SK-N-DZ (cell line): ENCODE measurements around the gene KCNJ1. TPM values are rescaled to one million over a fixed set of nuclear protein-coding genes. Genes with fewer than 3 reads are reported as not detected.
A peak's percentile ranks its signal among the peaks of the same experiment; 100 is the strongest.

Experiments used
- DNase-seq: peaks from one replicate; pipeline ENCODE4 v3.0.0-alpha.2; 2015; ENCODE audit warnings: low spot score
- polyA plus RNA-seq, 2 experiments: library from polyadenylated mRNA; depleted of rRNA; stranded (reverse); fragments of >200 nt; gene quantifications; 2 replicates each; pipeline ENCODE4 v1.2.3, GENCODE V29; 2014

Gene KCNJ1
- not detected in 2 replicates for polyA plus RNA-seq (2014; cell fraction: cytosol; rRNA removed)
- not detected in 2 replicates for polyA plus RNA-seq (2014; cell fraction: nucleus; rRNA removed)

DNA sequence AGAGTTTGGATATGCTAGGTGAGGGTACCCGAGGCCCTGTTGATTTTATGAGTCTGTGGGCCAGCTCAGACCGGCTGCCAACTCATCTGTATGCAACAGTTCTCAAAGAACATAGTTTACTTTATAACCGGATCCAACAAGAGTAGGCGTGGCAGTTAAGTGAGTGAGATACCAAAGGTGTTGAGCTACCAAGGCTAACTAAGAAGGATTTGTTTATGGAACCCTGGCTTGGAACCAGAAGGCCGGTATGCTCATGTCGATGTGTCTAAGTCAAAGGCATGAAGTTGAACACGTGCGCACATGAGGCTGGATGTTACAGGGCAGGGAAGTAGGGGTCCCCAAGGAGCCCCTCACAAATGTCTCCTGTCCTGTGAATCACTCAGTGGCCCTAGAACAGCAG, at the start of gene KCNJ1:
TSS of gene KCNJ1 (minus strand) at position 20 of the 400 bp plus-strand sequence. CDS start 27,053 bp downstream, outside the sequence.
- DNase-seq = no peak

DNA sequence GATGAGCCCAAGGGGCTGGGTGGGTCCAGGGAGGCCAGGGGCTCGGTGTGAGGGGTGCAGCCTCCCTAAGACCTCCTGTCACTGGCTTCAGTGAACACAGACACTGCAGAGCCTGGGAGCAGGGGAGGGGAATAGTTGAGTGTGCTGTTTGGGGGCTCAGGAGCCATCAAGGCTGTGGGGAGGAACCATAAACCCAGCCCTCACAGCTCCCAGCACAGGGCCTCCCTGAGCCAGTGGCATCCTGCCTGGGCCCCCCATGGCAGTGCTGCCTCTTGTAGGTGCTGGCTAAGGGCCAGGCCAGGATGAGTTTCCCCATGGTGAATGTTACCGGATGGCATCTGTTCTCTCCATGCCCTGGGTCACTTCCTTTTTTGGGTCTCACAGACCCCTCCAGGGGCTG, 49.6 kb upstream of the KCNJ1 start:
- DNase-seq = no peak

DNA sequence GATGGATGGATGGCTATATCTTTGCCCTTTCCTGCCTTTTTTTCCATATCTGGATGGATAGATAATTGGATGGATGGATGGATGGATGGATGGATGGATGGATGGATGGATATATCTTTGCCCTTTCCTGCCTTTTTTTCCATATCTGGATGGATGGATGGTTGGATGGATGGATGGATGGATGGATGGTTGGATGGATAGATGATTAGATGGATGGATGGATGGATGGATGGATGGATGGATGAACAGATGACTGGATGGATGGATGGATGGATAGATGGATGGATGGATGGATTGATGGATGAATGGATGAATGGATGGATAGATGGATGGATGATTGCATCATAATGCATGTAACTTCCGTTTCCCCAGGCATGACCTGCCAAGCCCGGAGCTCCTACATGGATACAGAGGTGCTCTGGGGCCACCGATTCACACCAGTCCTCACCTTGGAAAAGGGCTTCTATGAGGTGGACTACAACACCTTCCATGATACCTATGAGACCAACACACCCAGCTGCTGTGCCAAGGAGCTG, 49.0 kb upstream of the KCNJ1 start:
- DNase-seq = no peak

DNA sequence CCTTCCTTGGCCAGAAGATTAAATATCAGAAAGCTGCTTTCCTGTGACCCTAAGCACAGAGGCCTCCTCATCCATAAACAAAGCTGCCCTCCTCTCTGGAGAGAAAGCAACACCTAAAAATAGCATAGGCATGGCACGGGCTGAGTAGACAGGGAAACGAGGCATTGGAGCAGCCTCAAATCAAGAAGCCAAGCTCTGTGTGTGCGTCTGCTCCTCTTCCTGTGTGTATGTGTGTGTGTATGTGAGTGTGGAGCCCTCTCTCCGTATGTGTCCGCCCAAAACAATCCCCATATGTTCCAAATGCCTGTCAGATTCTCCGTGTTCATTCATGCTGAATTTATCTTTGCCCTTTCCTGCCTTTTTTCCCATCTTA, 48.0 kb upstream of the KCNJ1 start:
- no peak for DNase-seq

DNA sequence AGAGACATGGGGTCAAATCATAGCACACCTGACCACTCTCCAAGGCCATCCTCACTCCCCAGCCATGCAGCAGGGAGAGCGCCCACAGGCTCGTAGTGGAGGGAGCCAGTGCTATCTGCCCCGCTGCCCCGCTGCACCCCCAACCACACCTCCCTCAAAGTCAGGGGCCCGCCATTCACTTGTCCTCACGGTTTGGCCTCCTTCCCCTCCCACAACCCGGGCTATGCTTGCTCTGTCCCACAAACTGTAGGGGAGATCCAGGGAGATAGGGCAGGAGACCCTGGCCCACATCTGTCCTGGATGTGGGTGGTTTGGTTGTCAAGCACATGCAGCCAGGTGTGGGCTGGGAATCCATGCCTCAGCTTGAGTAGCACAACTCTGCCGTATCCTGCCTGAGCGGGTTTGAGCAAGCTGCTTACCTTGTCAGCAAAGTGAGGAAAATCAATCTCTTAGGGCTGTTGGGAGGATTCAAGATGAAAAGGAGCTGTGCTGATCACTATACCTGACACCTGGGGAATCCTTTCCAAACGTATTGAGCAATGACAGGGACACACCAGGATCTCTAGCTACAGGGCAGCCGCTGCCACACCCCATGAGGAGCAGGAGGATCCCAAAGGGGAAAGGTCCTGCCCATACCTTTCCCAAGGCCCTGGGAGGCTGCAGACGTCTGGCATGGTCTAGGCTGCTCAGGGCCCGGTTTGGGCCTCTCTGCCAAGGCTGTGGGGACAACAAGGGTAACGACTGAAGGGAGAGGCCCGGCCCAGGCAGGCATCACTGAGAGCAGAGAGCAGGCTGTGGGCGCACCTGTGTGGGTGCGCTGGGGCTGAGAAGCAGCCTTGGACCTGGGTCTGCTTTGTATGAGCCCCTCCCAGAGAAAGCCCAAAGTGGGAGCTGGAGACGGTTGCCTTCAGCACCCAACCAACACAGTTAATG, 47.4 kb upstream of the KCNJ1 start:
- no peak for DNase-seq

DNA sequence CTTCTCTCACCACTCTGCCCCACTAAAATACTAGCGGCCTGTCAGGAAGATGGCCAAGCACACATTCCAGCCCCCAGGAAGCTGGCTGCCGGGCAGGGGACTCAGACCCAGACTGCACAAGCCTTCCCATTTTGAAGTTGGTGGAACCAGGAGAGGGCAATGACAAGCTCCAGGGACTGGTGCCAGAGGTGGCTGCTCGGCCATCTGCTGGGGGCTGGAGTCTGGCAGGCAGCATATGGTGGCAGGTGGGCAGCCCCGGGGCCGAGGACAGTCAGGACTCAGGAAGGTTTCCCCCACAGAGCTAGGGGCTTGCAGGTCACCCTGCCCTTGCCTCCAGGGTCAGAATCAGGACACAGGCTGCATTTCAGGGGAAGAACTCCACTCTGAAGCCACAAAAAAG, 46.7 kb upstream of the KCNJ1 start:
- DNase-seq = no peak

DNA sequence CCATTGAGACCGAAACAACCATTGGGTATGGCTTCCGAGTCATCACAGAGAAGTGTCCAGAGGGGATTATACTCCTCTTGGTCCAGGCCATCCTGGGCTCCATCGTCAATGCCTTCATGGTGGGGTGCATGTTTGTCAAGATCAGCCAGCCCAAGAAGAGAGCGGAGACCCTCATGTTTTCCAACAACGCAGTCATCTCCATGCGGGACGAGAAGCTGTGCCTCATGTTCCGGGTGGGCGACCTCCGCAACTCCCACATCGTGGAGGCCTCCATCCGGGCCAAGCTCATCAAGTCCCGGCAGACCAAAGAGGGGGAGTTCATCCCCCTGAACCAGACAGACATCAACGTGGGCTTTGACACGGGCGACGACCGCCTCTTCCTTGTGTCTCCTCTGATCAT, 44.6 kb upstream of the KCNJ1 start:
- no peak for DNase-seq

DNA sequence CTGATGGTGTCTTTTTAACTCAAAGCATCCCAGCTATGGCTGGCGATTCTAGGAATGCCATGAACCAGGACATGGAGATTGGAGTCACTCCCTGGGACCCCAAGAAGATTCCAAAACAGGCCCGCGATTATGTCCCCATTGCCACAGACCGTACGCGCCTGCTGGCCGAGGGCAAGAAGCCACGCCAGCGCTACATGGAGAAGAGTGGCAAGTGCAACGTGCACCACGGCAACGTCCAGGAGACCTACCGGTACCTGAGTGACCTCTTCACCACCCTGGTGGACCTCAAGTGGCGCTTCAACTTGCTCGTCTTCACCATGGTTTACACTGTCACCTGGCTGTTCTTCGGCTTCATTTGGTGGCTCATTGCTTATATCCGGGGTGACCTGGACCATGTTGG, 44.1 kb upstream of the KCNJ1 start:
- no peak for DNase-seq

DNA sequence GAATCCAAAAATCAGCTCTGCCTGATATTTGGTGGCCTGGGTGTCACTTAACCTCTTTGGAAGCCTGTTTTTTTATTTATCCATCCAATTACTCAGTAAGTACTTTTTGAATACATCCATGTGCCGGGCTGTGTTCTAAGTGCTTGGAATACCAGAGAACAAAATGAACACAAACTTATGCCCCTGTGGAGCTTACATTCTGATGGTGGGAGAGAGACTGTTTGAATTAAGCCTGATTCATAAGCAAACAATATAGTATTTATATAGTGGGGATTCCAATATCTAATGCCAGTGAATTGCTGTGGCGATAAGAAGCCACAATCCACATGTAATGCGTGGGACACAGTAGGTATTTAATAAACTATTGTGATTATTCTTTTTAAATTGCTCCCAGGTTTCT, 43.5 kb upstream of the KCNJ1 start:
- DNase-seq = no peak

DNA sequence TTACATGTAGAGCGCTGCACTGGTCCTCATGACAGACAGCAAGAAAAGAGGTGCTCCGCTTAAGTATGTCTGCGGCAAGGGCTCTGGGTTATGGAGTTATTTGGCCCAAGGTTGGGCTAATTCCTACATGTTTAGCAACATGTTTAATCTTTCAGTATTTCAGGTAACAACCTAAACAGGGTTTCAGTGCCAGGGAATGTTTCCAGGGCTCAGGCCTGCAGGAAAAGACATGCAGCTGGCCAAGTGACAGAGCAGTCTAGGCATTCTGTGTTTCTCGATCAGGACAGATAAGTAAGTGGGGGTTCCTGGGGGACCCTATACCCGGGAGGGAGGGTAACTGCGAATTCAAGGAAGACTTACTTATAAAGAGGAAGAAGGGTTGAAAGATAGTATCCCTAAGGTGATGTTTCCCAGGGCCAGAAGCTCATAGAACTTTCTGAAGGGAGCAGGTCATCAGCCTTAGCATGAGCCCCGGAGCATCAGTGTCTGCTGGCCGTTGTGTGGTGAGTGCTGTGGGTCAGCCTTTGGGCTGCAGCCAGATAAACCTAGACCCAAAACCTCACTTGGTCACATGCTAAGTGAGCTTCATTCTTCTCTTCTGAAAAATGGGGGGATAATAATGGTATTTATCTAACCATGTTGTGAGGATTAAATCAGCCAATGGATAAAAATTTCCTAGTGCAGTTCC, 42.5 kb upstream of the KCNJ1 start:
- DNase-seq = no peak

DNA sequence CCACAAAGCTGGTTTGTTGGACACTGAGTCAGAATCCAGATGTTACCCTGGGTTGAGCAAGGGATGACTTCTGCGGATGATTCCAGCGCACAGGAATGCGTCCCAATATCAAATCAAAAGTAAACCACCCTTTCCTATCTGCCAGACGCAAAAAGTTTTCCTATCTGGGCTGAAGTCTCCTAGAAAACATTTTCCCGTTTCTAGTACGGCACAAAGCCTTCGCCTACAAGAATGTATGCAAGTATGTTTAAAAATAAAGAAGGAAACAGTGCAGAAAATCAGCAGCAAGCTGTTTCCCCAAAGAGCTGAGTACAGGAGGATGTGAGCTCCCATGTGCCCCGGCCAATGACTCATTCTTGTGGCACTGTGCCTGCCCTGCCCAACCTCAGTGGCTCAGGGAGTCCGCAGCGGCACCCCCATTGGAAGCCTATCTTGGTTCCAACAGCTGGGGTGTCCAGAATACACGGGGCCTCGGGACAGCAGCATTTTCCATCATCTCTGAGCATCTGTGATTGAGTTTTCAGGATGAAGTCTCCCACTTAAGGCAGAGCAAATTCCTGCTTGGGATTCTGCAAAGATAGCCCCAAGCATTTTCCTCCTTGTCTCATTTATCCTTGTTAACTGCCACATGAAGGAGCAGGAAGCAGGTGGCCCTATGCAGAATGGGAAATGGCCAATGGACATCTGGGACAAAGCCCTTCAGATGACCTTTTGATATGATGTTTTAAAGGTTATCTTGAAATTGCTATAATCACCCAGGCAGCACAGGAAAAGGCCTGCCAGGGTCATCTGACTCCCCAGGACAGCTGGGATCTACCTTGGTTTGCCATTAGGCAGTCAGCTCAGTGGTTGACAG, 41.5 kb upstream of the KCNJ1 start:
- DNase-seq = peak; percentile 24

DNA sequence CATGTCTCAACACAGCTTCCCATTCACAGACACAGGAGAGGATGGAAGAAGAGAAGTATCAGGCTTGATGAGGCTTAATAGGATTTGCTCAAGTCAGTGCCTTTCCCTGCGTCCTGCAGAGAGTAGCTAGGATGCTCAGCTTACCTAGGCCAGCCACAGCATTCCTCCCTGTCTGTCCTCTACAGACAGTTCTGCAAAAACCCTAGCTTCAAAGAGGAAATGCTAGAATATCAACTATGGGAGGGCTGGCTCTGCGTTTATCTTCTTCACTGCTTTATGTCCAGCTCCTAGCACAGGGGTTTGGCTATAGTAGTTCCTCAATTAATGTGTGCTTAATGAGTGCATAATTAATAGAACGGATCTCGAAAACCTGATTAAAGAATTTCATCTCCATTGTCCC, 40.5 kb upstream of the KCNJ1 start:
- DNase-seq = no peak

DNA sequence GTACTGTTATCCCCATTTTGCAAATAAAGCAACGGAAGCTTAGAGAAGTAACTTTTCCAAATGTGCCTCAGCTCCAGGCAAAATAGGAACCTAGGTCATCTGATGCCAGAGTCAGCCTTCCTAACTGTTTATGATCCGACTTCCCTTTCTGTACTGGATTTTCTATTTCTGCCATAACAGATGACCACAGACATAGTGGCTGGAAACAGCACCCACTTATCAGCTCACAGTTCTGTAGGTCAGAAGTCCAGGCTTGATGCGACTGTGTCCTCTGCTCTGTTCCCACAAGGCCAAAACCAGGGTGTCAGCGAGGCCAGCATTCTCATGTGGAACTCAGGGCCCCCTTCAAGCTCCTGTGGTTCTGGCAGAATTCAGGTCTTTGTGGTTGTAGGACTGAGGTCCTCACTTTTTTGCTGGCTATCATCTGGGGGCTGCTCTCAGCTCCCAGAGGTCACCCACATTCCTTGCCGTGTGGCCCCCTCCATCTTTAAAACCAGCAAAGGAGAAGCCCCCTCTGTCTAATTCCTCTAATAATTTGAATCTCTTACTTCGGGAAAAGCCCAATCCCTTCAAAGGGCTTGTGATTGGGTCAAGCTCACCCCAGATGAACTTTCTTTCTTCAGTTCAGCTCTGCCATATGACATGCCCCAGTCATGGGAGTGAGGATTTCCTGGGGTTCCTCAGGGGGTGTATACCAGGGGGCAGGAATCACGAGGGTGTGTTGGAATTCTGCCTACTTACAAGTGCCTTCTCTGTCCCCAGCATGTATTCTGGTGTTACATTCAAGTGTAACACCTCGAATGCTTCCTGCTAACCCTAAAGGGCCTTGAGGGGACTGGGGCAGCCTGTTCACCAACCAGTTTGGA, 39.3 kb upstream of the KCNJ1 start:
- no peak for DNase-seq

DNA sequence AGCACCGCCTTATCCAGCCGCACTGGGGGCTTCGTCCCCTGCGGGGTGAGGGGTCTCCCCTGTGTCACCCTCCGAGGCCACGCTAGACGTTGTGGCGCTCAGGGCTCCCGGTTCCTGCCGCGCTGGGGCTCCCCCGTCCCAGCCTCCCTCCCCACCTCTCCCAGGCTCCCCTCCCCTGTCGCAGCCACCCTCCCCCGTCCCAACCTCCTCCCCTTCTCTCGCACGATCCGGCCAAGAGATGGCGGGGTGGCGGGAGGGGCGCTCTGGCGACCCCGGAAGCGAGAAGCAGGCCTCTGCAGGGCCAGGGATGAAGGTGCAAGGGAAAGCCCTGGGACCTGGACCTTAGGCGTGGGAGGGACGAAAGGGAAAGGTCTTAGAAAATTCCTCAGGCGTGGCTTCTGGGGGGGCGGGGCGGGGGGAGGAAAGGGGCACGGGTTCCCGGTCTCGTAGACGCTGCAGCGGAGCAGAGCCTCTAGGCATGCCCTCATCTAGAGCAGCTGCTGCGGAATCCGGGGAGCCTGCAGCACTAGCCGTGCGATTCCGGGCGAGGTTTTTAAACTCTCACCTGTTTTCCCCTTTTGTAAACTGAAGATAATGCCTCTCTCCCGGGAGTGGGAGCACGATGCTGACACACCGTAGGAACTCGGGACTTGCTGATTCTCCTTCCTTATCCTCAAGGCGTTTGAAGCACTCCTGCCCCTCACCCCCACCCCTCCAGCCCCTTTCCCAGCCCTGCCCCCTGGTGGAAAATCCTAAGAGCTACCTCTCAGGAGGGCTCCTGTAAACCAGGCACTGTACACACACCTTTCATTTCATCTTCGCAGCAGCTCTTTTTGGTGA, 38.5 kb upstream of the KCNJ1 start:
- DNase-seq = peak; percentile 9

DNA sequence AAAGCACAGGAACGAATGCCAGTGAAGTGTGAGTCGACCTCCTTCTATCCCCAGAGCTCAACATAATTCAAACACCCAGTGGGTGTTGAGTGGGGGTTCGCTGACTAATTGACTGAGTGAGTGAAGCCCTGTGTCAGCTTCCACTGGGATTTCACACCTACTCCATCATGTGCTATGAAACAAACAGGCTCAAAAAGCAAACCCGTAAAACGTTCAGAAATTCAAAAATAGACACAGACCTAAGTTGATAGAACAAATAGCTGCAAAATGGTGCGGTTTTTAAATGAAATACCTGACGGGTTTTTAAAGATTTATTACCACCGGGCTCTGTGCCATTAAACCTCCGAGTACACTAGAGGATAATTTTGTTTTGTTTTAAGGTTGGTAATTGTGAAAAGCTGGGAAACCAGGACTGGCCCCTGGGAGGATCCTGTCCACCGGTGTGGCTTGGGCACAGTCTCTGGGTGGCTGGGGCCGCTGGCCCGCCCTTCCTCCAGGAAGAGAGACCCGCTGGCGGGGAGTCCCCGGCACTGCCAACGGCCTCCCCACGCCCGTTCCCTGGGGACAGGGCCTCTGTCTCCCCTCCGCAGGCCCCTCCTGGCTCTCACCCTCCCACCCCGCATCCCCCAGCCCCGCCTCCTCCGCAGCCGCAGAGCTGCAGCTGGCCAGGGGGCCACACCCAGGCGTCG, 37.7 kb upstream of the KCNJ1 start:
- DNase-seq = peak; percentile 10

DNA sequence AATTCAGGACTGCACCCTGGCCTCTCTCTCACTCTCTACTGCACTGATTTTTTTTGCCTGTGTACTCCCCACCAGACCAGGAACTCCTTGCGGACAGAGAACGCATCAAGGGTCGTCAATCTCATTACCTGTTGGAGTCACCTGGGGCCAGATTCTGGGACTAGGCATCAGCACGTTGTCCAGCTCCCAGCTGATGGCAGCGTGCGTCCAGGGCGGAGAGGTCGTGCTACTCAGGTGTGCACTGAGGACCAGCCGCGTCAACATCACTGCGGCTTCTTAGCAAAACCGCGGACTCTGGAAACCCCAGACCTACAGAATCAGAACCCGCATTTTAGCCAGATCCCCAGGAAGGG, 37.2 kb upstream of the KCNJ1 start:
- DNase-seq = no peak

DNA sequence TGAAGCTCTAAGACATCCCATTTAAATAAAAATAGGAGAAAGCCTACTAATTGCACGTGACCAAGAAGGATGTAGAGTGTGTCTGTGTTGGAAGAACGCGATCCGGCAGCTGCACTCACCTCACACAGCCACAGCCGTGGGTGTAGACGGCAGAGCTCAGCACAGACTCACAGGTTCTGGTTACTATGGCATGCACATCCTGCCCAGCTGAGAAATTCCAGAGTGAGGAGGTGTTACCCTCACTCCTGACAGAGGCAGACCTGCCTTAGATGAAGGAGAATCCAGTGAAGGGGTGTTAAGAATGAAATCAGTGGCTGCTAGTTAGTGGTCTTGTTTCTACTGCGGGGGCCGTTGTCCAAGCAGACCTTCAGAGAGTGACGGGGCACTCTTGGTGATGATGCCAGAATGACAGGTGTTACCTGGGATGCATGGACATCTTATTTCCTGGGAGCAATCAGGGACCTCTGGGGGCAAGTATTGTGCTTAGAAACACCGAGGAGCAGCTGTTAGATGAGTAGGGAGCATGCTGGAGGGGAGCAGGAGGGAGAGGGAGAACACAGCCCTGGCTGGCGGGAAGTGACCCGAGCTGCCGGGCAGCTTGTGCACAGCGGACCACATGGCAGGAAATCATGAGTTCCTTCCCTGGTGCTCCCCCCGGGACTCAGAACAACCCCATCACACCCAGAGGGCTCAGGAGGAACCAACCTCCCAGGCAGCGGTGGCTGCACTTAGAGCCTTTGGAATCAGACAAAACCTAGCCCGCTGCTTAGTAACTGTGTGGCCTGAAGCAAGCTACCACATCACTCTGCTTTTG, 36.4 kb upstream of the KCNJ1 start:
- no peak for DNase-seq

DNA sequence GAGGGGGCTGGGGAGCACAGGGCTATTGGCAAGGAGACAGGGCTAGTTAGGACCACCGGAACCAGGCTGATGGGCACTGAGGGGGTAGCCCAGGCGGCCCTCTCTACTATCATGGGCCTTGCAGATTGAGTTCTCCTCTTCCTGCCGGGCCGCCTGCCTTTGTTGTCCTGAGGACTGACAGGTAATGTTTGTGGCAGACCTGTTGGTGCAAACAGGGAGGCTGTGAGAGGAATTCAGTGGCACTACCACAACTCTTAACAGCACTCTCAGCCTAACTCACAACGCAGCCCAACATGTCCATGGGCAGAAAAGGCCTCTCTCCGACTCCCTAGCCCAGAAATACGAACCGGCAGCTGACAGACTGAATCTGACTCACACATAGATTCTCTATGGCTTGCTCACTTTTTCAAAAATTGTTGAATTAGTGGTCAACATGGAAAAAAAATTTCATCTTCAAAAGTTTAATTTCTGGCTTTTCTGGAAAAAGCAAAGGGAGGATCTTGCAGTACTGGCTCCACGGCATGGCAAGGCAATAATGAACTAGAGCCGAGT, 35.5 kb upstream of the KCNJ1 start:
- no peak for DNase-seq
